C4-2B (cell line): ENCODE results near the gene MICAL3.

Experiments used
- H3K27ac ChIP-seq: fragments of 450-650 bp; 2 replicates; pipeline ENCODE4 v1.5.1; 2017
- ZFX ChIP-seq: fragments of 450-650 bp; IDR thresholded peaks from 2 replicates; pipeline ENCODE4 v1.6.1; 2017
- TF ChIP-seq, protein P1 (sequence below): fragments of 450-650 bp; conservative IDR thresholded peaks from 2 replicates; pipeline ENCODE4 v1.5.1; 2017; ENCODE audit warnings: mild to moderate bottlenecking

Gene MICAL3

DNA sequence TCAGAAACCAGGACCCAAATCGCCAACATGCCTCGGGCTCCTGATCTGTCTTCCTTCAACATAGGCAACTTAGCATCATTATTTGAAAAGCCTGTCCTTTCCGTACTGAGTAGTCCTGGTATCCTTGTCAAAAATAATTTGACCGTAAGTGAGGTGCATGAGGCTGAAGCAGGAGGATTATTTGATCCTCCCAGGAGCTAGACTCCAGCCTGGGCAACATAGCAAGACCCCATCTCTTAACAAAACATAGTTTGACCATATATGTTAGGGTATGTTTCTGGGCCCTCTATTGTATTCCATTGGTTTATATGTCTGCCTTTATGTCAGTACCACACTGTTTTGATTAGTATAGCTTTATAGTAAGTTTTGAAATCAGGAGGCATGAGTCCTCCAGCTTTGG, 112.5 kb downstream of the MICAL3 start:
- TF ChIP-seq, protein P1, sequence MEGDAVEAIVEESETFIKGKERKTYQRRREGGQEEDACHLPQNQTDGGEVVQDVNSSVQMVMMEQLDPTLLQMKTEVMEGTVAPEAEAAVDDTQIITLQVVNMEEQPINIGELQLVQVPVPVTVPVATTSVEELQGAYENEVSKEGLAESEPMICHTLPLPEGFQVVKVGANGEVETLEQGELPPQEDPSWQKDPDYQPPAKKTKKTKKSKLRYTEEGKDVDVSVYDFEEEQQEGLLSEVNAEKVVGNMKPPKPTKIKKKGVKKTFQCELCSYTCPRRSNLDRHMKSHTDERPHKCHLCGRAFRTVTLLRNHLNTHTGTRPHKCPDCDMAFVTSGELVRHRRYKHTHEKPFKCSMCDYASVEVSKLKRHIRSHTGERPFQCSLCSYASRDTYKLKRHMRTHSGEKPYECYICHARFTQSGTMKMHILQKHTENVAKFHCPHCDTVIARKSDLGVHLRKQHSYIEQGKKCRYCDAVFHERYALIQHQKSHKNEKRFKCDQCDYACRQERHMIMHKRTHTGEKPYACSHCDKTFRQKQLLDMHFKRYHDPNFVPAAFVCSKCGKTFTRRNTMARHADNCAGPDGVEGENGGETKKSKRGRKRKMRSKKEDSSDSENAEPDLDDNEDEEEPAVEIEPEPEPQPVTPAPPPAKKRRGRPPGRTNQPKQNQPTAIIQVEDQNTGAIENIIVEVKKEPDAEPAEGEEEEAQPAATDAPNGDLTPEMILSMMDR = no peak
- no peak for TF ChIP-seq ZFX
- no peak overlapping the region for H3K27ac ChIP-seq

DNA sequence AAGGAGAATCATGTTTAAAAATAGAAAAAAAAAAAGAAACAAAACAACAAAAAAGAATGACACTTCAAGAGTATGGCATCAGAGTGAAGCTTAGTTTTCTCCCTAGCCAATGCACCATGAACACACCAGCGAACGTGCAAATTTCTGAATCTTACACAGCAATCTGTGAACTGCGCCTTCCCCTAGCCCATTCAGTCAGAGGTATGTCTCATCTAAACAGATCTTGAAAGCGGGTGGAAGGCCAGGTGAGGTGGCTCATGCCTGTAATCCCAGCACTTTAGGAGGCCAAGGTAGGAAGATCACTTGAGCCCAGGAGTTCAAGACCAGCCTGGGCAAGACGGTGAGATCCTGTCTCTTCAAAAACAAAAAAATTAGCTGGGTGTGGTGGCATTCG, 113.1 kb downstream of the MICAL3 start:
- H3K27ac ChIP-seq = no peak overlapping the region
- TF ChIP-seq ZFX = no peak
- TF ChIP-seq, protein P1 = no peak

DNA sequence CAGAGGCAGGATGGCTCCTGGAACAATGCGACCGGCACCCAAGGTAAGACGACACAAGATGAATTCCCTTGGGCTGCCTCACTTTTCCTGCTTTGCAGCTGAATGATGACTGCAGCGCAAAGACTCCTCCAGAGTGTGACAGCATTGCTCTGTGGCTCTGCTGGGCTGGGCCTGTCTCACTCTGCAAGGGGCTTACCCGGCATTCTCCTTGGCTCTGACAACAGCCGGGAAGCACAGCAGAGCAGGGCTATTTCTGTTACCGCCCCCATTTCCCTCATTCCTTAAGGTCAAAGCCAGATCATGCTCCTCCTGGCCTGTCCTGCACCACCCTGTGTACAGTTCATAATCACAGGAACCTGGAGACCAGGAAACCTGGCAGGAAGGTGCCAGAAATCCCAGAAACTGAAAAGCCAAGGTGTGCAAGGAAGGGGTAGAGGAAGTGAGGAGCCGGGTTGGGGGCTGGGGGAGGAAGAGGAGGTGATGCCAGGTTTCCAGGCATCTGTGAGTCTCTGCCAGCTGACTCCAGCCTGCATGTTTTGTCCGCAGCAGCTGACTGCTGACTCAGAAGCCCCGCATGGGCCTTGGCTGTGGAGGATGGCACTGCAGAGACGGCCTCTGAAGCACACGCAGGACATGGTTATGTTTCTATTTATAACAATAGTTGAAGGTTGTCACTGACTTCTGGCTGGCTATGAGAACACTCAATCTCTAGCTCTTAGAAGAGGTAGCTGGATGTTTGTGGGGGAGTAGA, 113.6 kb downstream of the MICAL3 start:
- no peak overlapping the region for H3K27ac ChIP-seq
- TF ChIP-seq, protein P1 = no peak
- TF ChIP-seq ZFX = no peak

DNA sequence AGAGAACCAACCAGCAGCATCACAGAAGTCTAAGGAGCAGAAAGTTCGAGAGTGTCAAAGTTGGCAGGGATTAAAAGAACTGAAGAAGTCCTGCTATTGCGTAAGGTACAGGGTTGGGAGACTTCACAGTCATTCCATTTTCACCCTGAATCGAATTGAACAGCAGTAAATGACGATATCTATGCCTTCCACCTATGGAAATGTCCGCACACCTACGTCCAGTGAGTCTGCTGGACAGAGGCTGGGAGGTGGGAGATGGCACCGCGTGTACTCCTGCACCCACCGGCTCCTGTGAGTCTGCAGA, 116.7 kb downstream of the MICAL3 start:
- H3K27ac ChIP-seq = no peak overlapping the region
- no peak for TF ChIP-seq ZFX
- TF ChIP-seq, protein P1 = no peak

DNA sequence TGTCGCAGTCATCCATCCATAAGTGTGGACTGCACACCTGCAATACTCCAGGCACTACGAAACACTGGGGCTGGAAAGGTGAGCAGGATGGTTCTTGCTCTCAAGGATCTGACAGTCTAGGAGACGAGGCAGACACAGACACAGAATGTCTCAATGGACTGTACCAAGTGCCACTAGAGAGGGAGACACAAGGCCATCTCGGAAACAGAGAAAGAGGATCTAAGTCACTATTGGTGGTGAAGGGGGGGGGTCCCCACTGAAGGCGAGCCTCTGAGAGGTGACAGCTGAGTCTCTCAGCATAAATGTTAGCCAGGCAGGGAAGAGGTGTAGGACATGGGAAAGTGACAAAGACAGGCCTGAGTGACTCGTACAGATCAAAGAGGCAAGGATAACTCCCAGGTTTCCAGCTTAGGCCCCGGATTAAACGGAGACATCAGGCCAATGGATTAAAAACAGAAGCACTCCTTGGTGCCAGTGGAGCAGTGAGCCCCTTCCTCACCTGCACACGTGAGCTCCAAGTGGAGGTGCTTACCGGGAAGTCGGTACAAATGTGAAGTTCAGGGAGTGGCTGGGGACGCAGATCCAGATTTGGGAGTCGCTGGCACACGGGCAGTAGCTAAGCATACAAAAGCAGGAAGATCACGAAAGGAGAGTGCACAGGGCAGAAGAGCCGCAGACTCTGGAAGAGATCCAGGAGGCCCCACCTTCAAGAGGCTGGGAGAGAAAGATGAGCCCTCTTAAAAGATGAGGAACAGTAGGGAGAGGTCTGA, 117.2 kb downstream of the MICAL3 start:
- no peak for TF ChIP-seq ZFX
- no peak overlapping the region for H3K27ac ChIP-seq

DNA sequence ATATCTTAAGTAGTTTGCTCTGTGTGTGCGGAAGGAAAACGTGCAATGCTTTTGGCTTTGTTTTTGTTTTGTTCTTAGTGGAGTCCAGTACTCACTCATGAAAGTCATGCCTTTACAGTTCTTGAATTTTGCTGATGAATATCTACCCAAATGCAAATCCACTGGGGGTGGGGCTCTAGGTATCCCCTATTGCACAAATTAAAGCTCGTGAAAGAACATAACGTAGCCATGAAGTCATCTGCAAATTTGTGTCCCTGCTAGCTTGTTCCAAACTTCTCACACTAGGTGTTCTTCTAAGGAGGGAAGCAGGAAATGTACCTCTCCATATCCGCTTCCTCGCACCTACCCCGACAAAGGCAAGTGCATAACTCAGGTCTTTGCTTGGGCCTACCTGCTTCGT, 118.9 kb downstream of the MICAL3 start:
- H3K27ac ChIP-seq = no peak overlapping the region
- TF ChIP-seq, protein P1 = no peak
- no peak for TF ChIP-seq ZFX

DNA sequence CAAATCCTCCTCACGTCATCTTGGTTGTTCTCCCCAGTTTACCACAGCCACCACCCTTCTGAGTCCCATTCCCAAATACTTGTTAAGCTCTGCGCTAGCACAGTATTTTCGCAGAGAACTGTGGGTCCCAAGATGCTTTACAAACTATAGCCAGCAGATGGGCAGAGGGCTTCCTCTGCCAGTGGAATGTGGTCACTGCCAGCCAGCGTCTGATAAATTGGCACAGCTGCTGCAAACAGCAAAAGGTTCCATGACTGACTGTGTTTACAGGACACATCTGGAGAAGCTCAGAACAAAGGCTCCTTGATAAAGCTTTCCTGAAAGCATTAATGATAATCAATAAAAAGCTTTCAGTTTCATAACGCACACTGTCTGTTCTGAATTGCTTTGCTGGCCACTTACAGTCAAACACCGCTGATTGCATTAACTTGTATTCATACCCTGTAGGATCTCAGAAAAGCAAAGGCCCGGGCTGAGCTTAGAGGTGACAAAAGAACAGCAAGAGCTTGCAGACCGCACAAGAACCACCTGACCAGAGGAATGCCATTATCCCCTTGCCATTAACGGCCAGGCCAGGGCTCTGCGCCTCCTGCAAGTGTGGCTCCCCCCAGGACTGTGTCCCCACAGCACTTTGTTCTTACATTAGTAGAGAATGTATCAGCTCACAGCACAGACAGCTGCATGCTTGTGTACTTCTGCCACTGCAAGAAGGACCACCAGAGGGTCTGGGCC, 120.6 kb downstream of the MICAL3 start:
- TF ChIP-seq ZFX = no peak
- TF ChIP-seq, protein P1 = no peak
- no peak overlapping the region for H3K27ac ChIP-seq
